H9 (cell line): ENCODE measurements around the gene CHST8. TPM values are rescaled to one million over a fixed set of nuclear protein-coding genes. Genes with fewer than 3 reads are reported as not detected.

Experiments used
- DNase-seq: peaks from one replicate; pipeline ENCODE4 v3.0.0-alpha.2; 2017
- H2AFZ ChIP-seq: one replicate; pipeline ENCODE4 v1.6.1; 2013; ENCODE audit warnings: mild to moderate bottlenecking, low read length, control low read depth, moderate library complexity
- H2AK5ac ChIP-seq: 2 replicates; pipeline ENCODE4 v1.6.1; 2013; ENCODE audit warnings: low read length, control low read depth, mixed read lengths; ENCODE audit not compliant: insufficient read length
- H2BK120ac ChIP-seq: one replicate; pipeline ENCODE4 v1.6.1; 2013; ENCODE audit warnings: low read depth, mild to moderate bottlenecking, low read length, control low read depth, inconsistent platforms; ENCODE audit not compliant: poor library complexity, severe bottlenecking
- H2BK12ac ChIP-seq: 2 replicates; pipeline ENCODE4 v1.6.1; 2013; ENCODE audit warnings: low read length, control low read depth, mixed read lengths, low read depth; ENCODE audit not compliant: insufficient read length
- H2BK15ac ChIP-seq: 2 replicates; pipeline ENCODE4 v1.6.1; 2013; ENCODE audit warnings: low read depth, low read length, control low read depth
- H2BK20ac ChIP-seq: one replicate; pipeline ENCODE4 v1.6.1; 2013; ENCODE audit warnings: low read depth, mild to moderate bottlenecking, low read length, control low read depth, inconsistent platforms; ENCODE audit not compliant: poor library complexity, severe bottlenecking
- H2BK5ac ChIP-seq: 2 replicates; pipeline ENCODE4 v1.6.1; 2013; ENCODE audit warnings: low read length, control low read depth, mixed read lengths; ENCODE audit not compliant: insufficient read length
- H3K14ac ChIP-seq: 2 replicates; pipeline ENCODE4 v1.6.1; 2013; ENCODE audit warnings: low read length, control low read depth; ENCODE audit not compliant: insufficient read depth
- H3K18ac ChIP-seq: 2 replicates; pipeline ENCODE4 v1.6.1; 2013; ENCODE audit warnings: low read depth, mild to moderate bottlenecking, mixed read lengths, low read length, control low read depth; ENCODE audit not compliant: insufficient read length
- H3K23ac ChIP-seq: 2 replicates; pipeline ENCODE4 v1.6.1; 2013; ENCODE audit warnings: low read length, control low read depth, mixed read lengths, low read depth; ENCODE audit not compliant: insufficient read length
- H3K23me2 ChIP-seq: 2 replicates; pipeline ENCODE4 v1.6.1; 2013; ENCODE audit warnings: low read depth, mild to moderate bottlenecking, mixed read lengths, low read length, control low read depth; ENCODE audit not compliant: insufficient read length, poor library complexity, severe bottlenecking
- H3K27ac ChIP-seq: 2 replicates; pipeline ENCODE4 v1.5.1; 2013; ENCODE audit warnings: low read length, control low read depth, mixed read lengths, low read depth; ENCODE audit not compliant: insufficient read length
- H3K27me3 ChIP-seq: 2 replicates; pipeline ENCODE4 v1.6.1; 2013; ENCODE audit warnings: low read length, control low read depth, inconsistent platforms; ENCODE audit not compliant: insufficient read depth
- H3K4ac ChIP-seq: 2 replicates; pipeline ENCODE4 v1.6.1; 2013; ENCODE audit warnings: low read depth, mild to moderate bottlenecking, control low read depth, inconsistent platforms, low read length, moderate library complexity
- H3K4me1 ChIP-seq: 2 replicates; pipeline ENCODE4 v1.6.1; 2013; ENCODE audit warnings: low read length, control low read depth, inconsistent platforms; ENCODE audit not compliant: insufficient read depth
- H3K4me2 ChIP-seq: 2 replicates; pipeline ENCODE4 v1.6.1; 2013; ENCODE audit warnings: low read length, control low read depth, mixed read lengths; ENCODE audit not compliant: insufficient read length, insufficient read depth
- H3K56ac ChIP-seq: 2 replicates; pipeline ENCODE4 v1.6.1; 2013; ENCODE audit warnings: low read depth, mild to moderate bottlenecking, mixed read lengths, low read length, control low read depth; ENCODE audit not compliant: insufficient read length
- H3K79me1 ChIP-seq: 2 replicates; pipeline ENCODE4 v1.6.1; 2013; ENCODE audit warnings: low read depth, mild to moderate bottlenecking, moderate library complexity, low read length, control low read depth, inconsistent platforms; ENCODE audit not compliant: insufficient read depth, poor library complexity, severe bottlenecking
- H3K79me2 ChIP-seq: 2 replicates; pipeline ENCODE4 v1.6.1; 2013; ENCODE audit warnings: low read length, control low read depth, inconsistent platforms; ENCODE audit not compliant: insufficient read depth
- H3K9ac ChIP-seq: 2 replicates; pipeline ENCODE4 v1.6.1; 2013; ENCODE audit warnings: low read length, control low read depth, mixed read lengths; ENCODE audit not compliant: insufficient read length; ENCODE audit errors: extremely low read depth
- H3K9me3 ChIP-seq: one replicate; pipeline ENCODE4 v1.6.1; 2013; ENCODE audit warnings: low read depth, low read length, inconsistent platforms; ENCODE audit not compliant: control insufficient read depth
- H3T11ph ChIP-seq: one replicate; pipeline ENCODE4 v1.6.1; 2013; ENCODE audit warnings: mild to moderate bottlenecking, low read length, control low read depth, inconsistent platforms
- H4K20me1 ChIP-seq: one replicate; pipeline ENCODE4 v1.6.1; 2013; ENCODE audit not compliant: control insufficient read depth, insufficient read length, insufficient read depth
- H4K5ac ChIP-seq: 2 replicates; pipeline ENCODE4 v1.6.1; 2013; ENCODE audit warnings: low read depth, mild to moderate bottlenecking, mixed read lengths, low read length, control low read depth; ENCODE audit not compliant: insufficient read length
- H4K8ac ChIP-seq: replicated peaks from 2 replicates; pipeline ENCODE4 v1.6.1; 2013; ENCODE audit warnings: low read length, control low read depth, mixed read lengths, low read depth; ENCODE audit not compliant: insufficient read length
- H4K91ac ChIP-seq: 2 replicates; pipeline ENCODE4 v1.6.1; 2013; ENCODE audit warnings: low read depth, mild to moderate bottlenecking, moderate library complexity, mixed read lengths, low read length, control low read depth; ENCODE audit not compliant: insufficient read length
- H3K27ac Mint-ChIP-seq, 3 experiments: 2 replicates in 2 of 3; 3 replicates in 1 of 3; pipeline ENCODE4 v1.8.0; 2020 to 2021; ENCODE audit warnings: mixed read lengths in 3 of 3, mild to moderate bottlenecking in 1 of 3, moderate library complexity in 1 of 3
- H3K27me3 Mint-ChIP-seq: 2 replicates; pipeline ENCODE4 v1.8.0; 2021; ENCODE audit warnings: low read depth, mild to moderate bottlenecking, moderate library complexity, mixed read lengths
- H3K36me3 Mint-ChIP-seq, 3 experiments: 2 replicates in 2 of 3; 3 replicates in 1 of 3; pipeline ENCODE4 v1.8.0; 2020 to 2021; ENCODE audit warnings: low read depth in 3 of 3, mixed read lengths in 3 of 3; ENCODE audit not compliant: insufficient read depth in 1 of 3
- H3K4me1 Mint-ChIP-seq, 2 experiments: 2 replicates each; pipeline ENCODE4 v1.8.0; 2020; ENCODE audit warnings: mixed read lengths in 2 of 2
- H3K4me3 Mint-ChIP-seq, 2 experiments: 2 replicates in 1 of 2; 3 replicates in 1 of 2; pipeline ENCODE4 v1.8.0; 2020 to 2021; ENCODE audit warnings: mild to moderate bottlenecking in 2 of 2, mixed read lengths in 2 of 2, moderate library complexity in 1 of 2
- H3K9me3 Mint-ChIP-seq, 2 experiments: 2 replicates in 1 of 2; 3 replicates in 1 of 2; pipeline ENCODE4 v1.8.0; 2020; ENCODE audit warnings: mild to moderate bottlenecking in 2 of 2, mixed read lengths in 2 of 2, moderate library complexity in 1 of 2
- WGBS: extraction: QIAGEN DNeasy Blood & Tissue Kit; methylation state at CpG from one replicate; pipeline ENCODE4 v1.1.7; 2013; ENCODE audit warnings: missing lambda C conversion rate, low lambda C conversion rate, mixed read lengths; ENCODE audit not compliant: insufficient read length; ENCODE audit errors: extremely low coverage; 5-methylcytosine and 5-hydroxymethylcytosine counted together
- total RNA-seq: library from RNA; stranded (reverse); gene quantifications from 2 replicates; pipeline ENCODE4 v1.2.1, GENCODE V29; 2021
- TF ChIP-seq, protein P1 (sequence below): fragments of 200-600 bp; sonication (generic); conservative IDR thresholded peaks from 3 replicates; pipeline ENCODE4 v1.8.0; 2021; ENCODE audit warnings: antibody characterized with exemption, mild to moderate bottlenecking

Gene CHST8
- total RNA-seq, 1 experiment from 2014 or later = 5.1 TPM

DNA sequence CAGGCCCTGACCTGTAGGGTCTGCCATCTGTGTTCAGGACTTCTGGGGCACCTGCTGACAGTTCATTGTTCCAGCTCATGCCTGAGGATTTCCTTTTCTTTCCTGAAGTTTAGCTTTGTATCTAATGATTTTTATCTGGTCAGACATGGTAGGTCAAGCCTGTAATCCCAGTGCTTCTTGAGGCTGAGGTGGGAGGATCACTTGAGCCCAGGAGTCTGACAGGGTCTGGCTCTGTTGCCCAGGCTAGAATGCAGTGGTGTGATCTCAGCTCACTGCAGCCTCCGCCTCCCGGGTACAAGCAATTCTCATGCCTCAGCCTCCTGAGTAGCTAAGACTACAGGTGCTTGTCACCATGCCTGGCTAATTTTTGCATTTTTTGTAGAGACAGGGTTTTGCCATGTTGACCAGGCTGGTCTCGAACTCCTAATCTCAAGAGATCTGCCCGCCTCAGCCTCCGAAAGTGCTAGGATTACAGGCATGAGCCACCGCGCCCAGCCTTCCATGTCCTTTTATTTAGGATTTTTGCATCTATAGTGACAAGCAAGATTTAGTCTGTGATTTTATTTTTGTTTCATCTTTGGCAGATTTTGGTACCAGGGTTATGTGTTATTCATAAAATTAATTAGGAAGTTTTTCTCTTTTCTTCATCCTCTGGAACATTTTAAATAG lies 33.2 kb downstream of the CHST8 start:
- DNase-seq = peak; percentile 14
- Histone ChIP-seq H2BK120ac (no peak overlapping the region), H2BK15ac (no peak overlapping the region), H3T11ph (no peak overlapping the region), H3K9me3 (no peaks in the 10 kb centered on the region), H3K4me2 (no peak overlapping the region), H4K8ac (no peak overlapping the region), H2BK20ac (no peak overlapping the region), H2BK12ac (no peak overlapping the region), H2AFZ (no peak overlapping the region), H3K79me2 (no peaks in the 10 kb centered on the region), H3K18ac (no peak overlapping the region), H4K91ac (no peak overlapping the region), H4K20me1 (no peaks in the 10 kb centered on the region), H2BK5ac (no peak overlapping the region), H3K56ac (no peak overlapping the region), H4K5ac (no peak overlapping the region), H2AK5ac (no peak overlapping the region), H3K4ac (no peak overlapping the region), H3K27ac (no peak overlapping the region), H3K23me2 (no peaks in the 10 kb centered on the region), H3K79me1 (peaks cover 3% of the 10 kb centered on the region), H3K14ac (no peak overlapping the region), H3K23ac (no peak overlapping the region), H3K9ac (no peak overlapping the region), H3K4me1 (peaks cover under 1% of the 10 kb centered on the region; the same call in 1 of the 2 replicates), H3K27me3 (no peaks in the 10 kb centered on the region)
- Mint-ChIP-seq H3K9me3 (no peaks in the 10 kb centered on the region), H3K4me1 (peaks cover 2 to 3% of the 10 kb centered on the region in 2 experiments), H3K36me3 (no peaks in the 10 kb centered on the region), H3K27ac (no peak overlapping the region), H3K4me3 (no peak overlapping the region), H3K27me3 (no peaks in the 10 kb centered on the region; the same call in 1 of the 2 replicates)
- TF ChIP-seq, protein P1, sequence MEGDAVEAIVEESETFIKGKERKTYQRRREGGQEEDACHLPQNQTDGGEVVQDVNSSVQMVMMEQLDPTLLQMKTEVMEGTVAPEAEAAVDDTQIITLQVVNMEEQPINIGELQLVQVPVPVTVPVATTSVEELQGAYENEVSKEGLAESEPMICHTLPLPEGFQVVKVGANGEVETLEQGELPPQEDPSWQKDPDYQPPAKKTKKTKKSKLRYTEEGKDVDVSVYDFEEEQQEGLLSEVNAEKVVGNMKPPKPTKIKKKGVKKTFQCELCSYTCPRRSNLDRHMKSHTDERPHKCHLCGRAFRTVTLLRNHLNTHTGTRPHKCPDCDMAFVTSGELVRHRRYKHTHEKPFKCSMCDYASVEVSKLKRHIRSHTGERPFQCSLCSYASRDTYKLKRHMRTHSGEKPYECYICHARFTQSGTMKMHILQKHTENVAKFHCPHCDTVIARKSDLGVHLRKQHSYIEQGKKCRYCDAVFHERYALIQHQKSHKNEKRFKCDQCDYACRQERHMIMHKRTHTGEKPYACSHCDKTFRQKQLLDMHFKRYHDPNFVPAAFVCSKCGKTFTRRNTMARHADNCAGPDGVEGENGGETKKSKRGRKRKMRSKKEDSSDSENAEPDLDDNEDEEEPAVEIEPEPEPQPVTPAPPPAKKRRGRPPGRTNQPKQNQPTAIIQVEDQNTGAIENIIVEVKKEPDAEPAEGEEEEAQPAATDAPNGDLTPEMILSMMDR = no peak
- no CpG with 5 or more reads among the region's 7 CpGs for WGBS
